GM18520 (cell line): ENCODE results near the gene KCNN1.
"Not testable (repeated sequence)": the region's sequence is repeated elsewhere in the genome, so short reads cannot be mapped to it uniquely, and the experiment has no call there.

Experiments
- ATAC-seq: cut with Tn5 transposase; IDR thresholded peaks from one replicate; pipeline ENCODE4 v1.9.1; 2021; ENCODE audit not compliant: unreplicated experiment

KCNN1 gene

DNA sequence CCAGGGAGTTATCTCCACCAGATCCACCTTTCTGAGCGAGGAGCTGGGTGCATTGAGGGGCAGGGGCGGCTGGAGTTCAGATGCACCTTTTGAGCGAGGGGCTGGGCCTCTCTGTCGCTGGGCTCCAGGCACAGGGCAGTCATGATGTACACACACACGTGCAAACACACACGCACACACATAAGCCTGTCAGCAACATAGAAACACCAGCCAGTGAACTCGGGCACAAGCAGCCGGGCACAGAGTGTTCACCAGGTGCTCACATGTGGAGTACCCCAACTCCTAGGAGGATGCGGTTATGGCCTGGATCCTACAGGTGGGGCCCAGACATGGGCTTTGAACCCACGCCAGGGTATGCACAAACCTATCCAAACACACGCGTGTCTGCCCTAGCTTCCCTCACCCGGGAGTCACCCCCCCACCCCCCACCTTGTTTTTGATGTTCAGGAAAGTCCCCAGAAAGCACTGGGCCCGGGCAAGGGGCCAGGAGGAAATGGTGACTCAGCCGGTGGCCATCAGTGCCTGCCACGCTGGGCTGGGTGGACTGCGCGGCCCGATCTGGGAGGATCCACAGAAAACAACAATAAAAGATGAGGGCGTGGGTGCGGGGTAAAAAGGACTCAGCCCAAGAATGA, 54.3 kb downstream of the KCNN1 start:
- ATAC-seq: no peak

DNA sequence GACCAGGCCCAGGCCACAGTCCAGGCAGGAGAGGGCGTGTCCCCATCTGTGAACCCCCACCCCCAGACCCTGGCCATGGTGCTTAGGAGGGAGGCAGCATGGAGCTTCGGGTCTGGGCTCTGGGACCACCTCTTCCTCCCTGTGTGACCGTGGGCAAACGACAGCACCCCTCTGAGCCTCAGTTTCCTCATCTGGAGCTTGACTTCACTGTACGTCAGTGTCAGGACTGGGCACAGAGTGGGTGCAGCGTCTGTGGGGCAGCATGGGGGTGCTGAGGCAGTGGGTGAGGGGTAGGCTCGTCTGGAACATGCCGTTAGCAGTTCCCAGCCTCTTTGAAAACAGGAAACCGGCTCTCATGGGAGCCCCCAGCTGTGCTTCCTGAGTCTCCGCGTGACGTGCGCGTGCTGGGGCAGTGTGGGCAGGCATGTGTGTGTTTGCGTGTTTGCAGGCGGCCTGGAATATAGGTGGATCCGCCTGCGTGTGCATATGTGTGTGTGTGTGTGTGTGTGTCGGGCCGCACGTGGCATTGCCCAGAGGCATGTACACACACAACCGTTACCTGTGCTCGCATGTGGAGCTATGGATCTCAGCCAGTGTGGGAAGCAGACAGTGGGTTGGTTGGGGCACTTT, 56.8 kb downstream of the KCNN1 start:
- no peak for ATAC-seq

DNA sequence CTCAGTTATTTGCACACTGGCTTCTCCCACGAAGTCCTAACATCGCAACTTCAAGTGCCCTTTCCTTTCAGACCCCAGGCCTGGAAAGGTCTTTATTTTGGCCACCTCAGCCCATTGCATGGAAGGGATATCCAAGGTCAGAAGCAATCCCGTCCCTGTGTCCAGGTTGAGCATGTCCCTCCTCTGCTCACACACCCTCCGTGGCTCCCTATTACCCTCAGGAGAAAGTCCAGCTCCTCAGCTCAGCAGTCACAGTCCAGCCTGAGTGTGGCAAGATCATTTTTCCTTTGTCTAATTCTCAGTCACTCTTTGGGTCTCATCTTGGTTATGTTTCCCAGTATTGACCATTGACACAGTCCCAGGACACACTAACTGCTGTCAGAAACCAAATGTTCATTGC, 60.2 kb downstream of the KCNN1 start:
- ATAC-seq: no peak

DNA sequence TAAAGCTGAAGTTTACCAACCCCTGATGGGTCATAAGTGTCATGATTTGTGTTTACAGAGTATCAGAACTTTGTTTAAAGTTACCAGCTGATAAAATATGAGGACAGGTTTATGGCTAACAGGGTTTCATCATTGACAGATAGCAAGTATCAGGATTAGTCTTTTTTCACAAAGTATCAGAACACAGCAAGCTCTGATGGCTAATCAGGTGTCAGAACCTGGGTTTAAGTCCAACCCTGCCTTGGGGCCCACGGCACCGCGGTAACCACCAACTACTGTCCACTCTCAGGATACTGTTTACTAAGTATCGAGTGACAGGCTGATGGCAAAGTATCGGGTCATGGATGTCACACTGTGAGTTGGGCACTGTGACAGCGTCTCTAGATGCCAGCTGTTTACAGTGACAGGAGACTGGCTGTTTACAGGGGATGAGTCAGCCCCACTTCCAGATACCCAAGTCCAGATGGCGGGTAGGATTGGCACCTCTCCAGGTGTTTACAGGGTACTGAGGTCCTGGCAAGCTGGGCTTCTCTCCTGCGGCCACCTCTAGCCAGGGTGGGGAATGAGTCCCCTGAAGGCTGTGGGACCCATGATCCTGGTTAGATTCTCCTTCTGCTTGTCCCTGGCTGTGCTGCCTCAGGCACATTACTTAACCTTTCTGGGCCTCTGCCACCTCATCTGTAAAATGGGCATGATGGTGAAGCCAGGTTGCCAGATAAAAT, 62.9 kb downstream of the KCNN1 start:
- ATAC-seq: no peak

DNA sequence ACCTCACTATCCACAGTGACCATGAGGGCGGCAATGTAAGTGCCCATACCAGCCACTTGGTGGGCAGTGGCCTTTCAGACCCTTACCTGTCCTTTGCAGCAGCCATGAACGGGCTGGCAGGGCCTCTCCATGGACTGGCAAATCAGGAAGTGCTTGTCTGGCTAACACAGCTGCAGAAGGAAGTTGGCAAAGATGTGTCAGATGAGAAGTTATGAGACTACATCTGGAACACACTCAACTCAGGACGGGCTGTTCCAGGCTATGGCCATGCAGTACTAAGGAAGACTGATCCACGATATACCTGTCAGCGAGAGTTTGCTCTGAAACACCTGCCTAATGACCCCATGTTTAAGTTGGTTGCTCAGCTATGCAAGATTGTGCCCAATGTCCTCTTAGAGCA, 64.5 kb downstream of the KCNN1 start:
- ATAC-seq: not testable (repeated sequence)

DNA sequence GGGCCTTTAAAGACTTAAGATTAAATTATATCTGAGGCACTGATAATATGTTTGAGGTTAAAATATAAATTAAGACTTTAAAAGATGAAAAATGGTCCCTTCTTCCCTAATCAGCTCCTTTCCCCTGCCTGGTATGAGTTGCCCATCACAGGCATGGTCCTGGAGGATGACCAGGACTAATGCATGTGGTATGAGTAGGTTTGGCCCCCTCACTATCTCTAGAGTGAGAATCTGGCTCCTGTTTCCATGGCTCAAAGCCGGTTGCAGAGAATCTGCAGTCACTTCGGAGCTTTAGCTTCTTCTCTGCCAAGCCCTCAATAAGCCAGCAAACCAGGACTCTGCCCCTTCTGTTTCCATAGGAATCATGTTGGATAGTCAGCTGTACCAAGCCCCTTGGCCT, 65.2 kb downstream of the KCNN1 start:
- not testable (repeated sequence) for ATAC-seq

DNA sequence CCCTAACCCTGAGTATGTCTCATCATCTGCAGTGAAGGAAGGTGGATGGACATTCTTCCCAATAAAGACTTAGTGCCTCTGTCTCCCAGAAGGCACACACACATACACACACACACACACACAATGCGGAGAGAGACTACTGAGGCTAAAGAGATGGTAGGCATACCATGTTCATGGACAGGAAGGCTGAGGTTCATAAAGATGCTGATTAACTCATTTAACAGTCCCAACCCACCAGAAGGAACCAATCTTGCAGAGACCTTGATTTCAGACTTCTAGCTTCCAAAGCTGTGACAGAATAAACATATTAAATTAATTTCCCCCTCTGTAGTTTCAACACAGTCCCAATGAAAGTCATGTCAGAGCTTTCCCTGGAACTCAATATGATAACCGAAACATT, 74.1 kb downstream of the KCNN1 start:
- no peak for ATAC-seq

DNA sequence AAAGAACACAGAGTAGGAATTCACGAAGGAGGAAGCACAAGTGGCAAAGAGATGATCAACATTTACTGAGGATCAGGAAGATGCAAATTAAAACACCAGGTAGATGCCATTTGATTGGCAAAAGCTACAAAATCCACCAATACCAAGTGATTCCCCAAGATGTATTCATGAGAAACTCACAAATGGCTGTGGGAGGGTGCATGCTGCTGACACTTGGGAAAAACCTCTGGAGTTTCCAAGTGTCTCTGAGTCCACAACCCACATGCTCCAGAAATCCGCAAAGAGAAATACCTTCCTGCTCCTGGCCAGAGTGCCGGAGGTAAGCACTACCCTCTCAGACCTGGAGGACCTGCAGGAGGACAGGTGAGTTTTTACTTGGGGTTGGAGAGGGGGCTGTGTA, 76.8 kb downstream of the KCNN1 start:
- ATAC-seq: no peak

DNA sequence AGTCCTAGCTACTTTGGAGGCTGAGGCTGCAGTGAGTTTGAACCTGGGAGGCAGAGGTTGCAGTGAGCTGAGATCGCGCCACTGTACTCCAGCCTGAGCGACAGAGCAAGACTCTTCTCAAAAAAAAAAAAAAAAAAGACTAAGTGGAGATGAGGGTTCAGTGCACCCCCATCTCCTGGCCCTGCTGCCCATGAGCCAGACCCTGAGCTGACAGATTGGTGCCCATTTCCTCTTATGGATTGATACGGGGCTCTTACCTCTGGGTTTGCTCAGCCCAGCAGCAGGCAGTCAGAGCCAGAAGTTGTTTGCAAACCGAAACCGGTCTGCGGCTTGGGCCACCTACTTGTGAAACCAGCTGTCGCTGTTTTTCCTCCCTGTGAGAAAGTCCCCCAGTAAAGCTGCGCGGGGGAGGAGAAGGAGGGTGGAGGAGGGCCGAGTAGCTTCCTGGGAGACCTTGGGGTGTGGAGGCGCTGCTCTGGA, 78.0 kb downstream of the KCNN1 start:
- ATAC-seq: peak; percentile 93

DNA sequence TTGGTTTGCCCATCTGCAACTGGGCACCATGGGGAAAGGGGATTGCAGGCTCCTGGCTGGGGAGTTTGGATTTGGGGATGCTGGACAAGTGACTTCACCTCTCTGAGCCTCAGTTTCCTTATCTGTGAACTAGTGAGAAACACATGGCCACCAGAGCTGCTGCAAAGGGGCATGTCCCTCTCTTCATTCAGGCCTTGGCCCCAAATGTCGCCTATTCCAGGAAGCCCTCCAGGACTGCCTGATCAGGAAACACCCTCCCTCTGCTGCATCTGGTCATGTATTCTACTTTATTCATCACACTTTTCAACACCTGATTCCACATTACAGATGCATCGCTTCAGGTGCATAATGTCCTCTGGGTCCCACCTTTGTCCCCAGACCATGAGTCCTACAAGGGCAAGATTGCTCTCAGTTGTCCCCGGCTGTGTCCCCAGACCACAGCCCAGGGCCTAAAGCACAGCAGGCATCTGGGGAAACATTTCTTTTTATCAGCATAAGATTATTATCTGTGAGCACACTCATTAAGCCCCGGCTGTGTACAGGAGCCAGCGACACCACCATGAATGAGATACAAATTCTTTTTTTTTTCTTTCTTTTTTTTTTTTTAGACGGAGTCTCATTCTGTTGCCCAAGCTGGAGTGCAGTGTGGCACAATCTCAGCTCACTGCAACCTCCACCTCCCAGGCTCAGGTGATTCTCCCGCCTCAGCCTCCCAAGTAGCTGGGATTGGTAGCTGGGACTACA, 78.6 kb downstream of the KCNN1 start:
- ATAC-seq: no peak

DNA sequence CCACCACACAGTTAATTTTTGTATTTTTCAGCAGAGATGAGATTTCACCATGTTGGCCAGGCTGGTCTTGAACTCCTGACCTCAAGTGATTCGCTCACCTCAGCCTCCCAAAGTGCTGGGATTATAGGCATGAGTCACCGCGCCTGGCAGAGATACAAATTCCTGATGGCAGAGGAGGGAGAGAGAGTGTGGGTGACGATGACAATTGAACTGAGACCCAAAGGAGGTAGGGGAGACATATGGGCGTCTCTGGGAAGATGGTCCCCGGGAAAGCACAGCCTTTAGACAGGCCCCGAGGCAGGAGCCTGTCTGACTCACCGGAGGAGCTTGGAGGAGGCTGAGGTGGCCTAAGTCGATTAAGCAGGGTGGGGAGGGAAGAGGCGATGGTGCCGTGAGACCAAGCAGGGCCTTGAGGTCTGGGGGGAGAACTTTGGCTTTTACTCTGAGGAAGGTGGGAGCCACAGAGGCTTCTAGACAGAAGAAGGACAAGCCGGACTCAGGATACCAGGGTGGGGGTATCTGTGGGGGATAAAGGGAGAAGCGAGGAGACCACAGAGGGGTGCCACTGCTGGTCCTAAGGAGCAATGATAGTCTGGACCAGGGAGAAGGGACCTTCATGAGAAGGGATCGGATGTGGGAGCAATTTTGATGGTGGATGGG, 79.3 kb downstream of the KCNN1 start:
- no peak for ATAC-seq

DNA sequence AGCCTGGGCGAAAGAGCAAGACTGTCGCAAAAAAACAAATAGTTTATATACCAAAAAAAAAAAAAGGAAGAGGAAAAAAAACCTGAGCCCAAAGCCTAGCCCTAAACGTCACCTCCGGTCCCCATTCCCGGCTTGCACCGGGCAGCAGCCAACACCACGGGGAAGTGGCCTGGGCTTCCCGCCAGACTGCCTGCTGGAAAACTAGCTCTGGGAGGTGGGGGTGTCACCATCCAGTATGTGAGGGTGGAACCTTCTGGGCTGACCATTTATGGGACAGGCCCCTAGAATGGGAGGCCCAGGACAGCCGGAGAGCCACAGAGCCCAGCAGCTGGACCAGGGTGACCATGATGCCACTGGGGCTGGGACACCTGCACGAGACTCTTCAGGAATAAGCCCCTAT, 82.5 kb downstream of the KCNN1 start:
- no peak for ATAC-seq
